Peyer's patch (tissue), 4 donors: ENCODE measurements around the gene CAP1. TPM values are rescaled to one million over a fixed set of nuclear protein-coding genes. Genes with fewer than 3 reads are reported as not detected.

Experiments used
- DNase-seq, 3 donors: peaks; one replicate each; pipeline ENCODE4 v3.0.0-alpha.2; 2017 to 2019
- H3K27ac ChIP-seq, 4 donors: fragments of 200-600 bp; sonication (generic); one replicate each; pipeline ENCODE4 v1.5.1; 2016 to 2019
- H3K27me3 ChIP-seq, 2 donors: fragments of 200-600 bp; sonication (generic); one replicate each; pipeline ENCODE4 v1.5.1; 2019
- H3K36me3 ChIP-seq, 3 donors: fragments of 200-600 bp; sonication (generic); one replicate each; pipeline ENCODE4 v1.5.1; 2016 to 2019
- H3K4me1 ChIP-seq, 4 donors: fragments of 200-600 bp; sonication (generic); one replicate each; pipeline ENCODE4 v1.5.1; 2016 to 2019
- H3K4me3 ChIP-seq, 4 donors: fragments of 200-600 bp; sonication (generic); 1 replicate in 3 of 4; 2 replicates in 1 of 4; pipeline ENCODE4 v1.5.1; 2016 to 2019; ENCODE audit warnings: mild to moderate bottlenecking in 1 of 4
- H3K9me3 ChIP-seq, 4 donors: fragments of 200-600 bp; sonication (generic); one replicate each; pipeline ENCODE4 v1.5.1; 2016 to 2019; ENCODE audit warnings: mild to moderate bottlenecking in 1 of 4
- CTCF ChIP-seq, 6 experiments: fragments of 450-650 bp in 4 of 6; fragments of 200-600 bp in 2 of 6; sonication (generic) in 1 of 6; IDR thresholded peaks; one replicate each; pipeline ENCODE4 v1.5.1; 2017 to 2019; ENCODE audit warnings: antibody characterized with exemption in 6 of 6, mild to moderate bottlenecking in 3 of 6, moderate library complexity in 1 of 6
- POLR2A ChIP-seq, 2 donors: fragments of 450-650 bp; IDR thresholded peaks; one replicate each; pipeline ENCODE4 v1.5.1; 2017; ENCODE audit warnings: antibody characterized with exemption in 2 of 2, mild to moderate bottlenecking in 2 of 2, moderate library complexity in 2 of 2
- total RNA-seq, 4 donors: library from RNA; depleted of rRNA; stranded (reverse); fragments of >200 nt; gene quantifications; one replicate each; pipeline ENCODE4 v1.1.0, GENCODE V29; 2016

The CAP1 gene
- total RNA-seq, 4 donors from 2014 or later = 135 to 229 (median 182) TPM

- Histone ChIP-seq H3K9me3 (peaks cover 0 to 20% (median 4%) of the 10 kb centered on the region in 4 donors), H3K4me1 (no peaks in the 10 kb centered on the region), H3K27ac (no peak overlapping the region), H3K36me3 (no peaks in the 10 kb centered on the region), H3K27me3 (no peaks in the 10 kb centered on the region), H3K4me3 (no peak overlapping the region)
- DNase-seq = no peak
- TF ChIP-seq POLR2A (IDR thresholded peaks at IDR 0.05) (no peak), CTCF (IDR thresholded peaks at IDR 0.05) (no peak)
Observed at GRCh38 chr1:40110389-40110788, 69.9 kb downstream of the CAP1 start.

- no peak for DNase-seq
- H3K27ac ChIP-seq = no peak overlapping the region
- H3K27me3 ChIP-seq = no peaks in the 10 kb centered on the region
- H3K9me3 ChIP-seq = peaks cover 0 to 20% (median 4%) of the 10 kb centered on the region in 4 donors
- no peaks in the 10 kb centered on the region for H3K4me1 ChIP-seq
- TF ChIP-seq POLR2A (IDR thresholded peaks at IDR 0.05) (no peak), CTCF (IDR thresholded peaks at IDR 0.05) (no peak)
- no peaks in the 10 kb centered on the region for H3K36me3 ChIP-seq
- no peak overlapping the region for H3K4me3 ChIP-seq
Observed at GRCh38 chr1:40114400-40114799, 73.9 kb downstream of the CAP1 start.

- no peaks in the 10 kb centered on the region for H3K9me3 ChIP-seq
- TF ChIP-seq POLR2A (IDR thresholded peaks at IDR 0.05) (no peak), CTCF (IDR thresholded peaks at IDR 0.05) (no peak)
- no peaks in the 10 kb centered on the region for H3K36me3 ChIP-seq
- no peaks in the 10 kb centered on the region for H3K27me3 ChIP-seq
- no peaks in the 10 kb centered on the region for H3K4me1 ChIP-seq
- no peak overlapping the region for H3K27ac ChIP-seq
- DNase-seq = no peak
- no peak overlapping the region for H3K4me3 ChIP-seq
Observed at GRCh38 chr1:40120128-40120527, 79.6 kb downstream of the CAP1 start.

Other genes with a start within 250 kb of the CAP1 start
- 10 to 100 TPM; 13.7 to 52.0 (median 18.1) TPM for gene TRIT1, start 157.2 kb upstream of the CAP1 start, total RNA-seq
- gene MYCL, start 138.8 kb upstream of the CAP1 start, total RNA-seq = 10 to 100 TPM in 3 of 4 donors, 1 to 10 TPM in 1; 9.9 to 28.4 (median 14.0) TPM
- gene MFSD2A, start 85.6 kb upstream of the CAP1 start, total RNA-seq = 100 to 1,000 TPM in 2 of 4 donors, 10 to 100 TPM in 1, 1 to 10 TPM in 1; 6.6 to 239 (median 132) TPM
- gene PPT1, start 56.5 kb downstream of the CAP1 start, total RNA-seq = 10 to 100 TPM in 3 of 4 donors, 1 to 10 TPM in 1; 9.6 to 23.4 (median 11.6) TPM
- 10 to 100 TPM; 10.5 to 15.8 (median 13.4) TPM for gene RLF, start 120.7 kb downstream of the CAP1 start, total RNA-seq
- gene TMCO2, start 207.2 kb downstream of the CAP1 start, total RNA-seq = not detected
- gene ZMPSTE24, start 217.5 kb downstream of the CAP1 start, total RNA-seq = 10 to 100 TPM; 11.6 to 44.3 (median 25.1) TPM